Measurements from ENCODE around the gene TMEM187. TPM values are rescaled to one million over a fixed set of nuclear protein-coding genes. Genes with fewer than 3 reads are reported as not detected.

The TMEM187 gene
- total and polyA plus RNA-seq, 2 of the 4 experiments (the other 2 are of a cell fraction), result 3.4 to 6.2 TPM

GRCh38 chrX:154019633-154020528, 47.3 kb downstream of the TMEM187 start, which contains the start of gene IRAK1:
TSS of gene IRAK1 (minus strand) at chrX:154019902. CDS start at chrX:154019812, 90 bp downstream.
- Histone ChIP-seq H3K4ac (ENCODE audit: low read depth, low read length) (peak within 1 kb of the TSS; percentile 85), H3K14ac (replicated peaks; ENCODE audit: low read depth, low read length) (peak within 1 kb of the TSS; percentile 83), H3K4me3 (ENCODE audit: insufficient read depth, low read depth, low read length) (peak within 1 kb of the TSS; percentile 59), H3K4me1 (ENCODE audit: control insufficient read depth, insufficient read depth, low read length) (peaks cover 24% of the 10 kb centered on the region), H2AFZ (replicated peaks; ENCODE audit: low read length, poor library complexity) (peak within 1 kb of the TSS; percentile 82), H4K91ac (ENCODE audit: insufficient read depth, low read depth, low read length) (peak within 1 kb of the TSS; percentile 66), H3K23ac (ENCODE audit: low read depth, low read length) (peak within 1 kb of the TSS; percentile 71; the same call in 1 of the 2 replicates), H3K27me3 (ENCODE audit: control insufficient read depth, insufficient read depth, low read length) (no peaks in the 10 kb centered on the region), H3K18ac (ENCODE audit: low read depth, low read length) (peak within 1 kb of the TSS; percentile 60), H4K8ac (ENCODE audit: low read depth in 2 of 2, low read length in 2 of 2) (peak within 1 kb of the TSS; percentile 95 to 96), H3K79me1 (ENCODE audit: low read depth in 1 of 2, low read length in 2 of 2) (peaks cover 0 to 20% of the 10 kb centered on the region in 2 experiments; a peak in 2 of 4 replicates), H2BK120ac (ENCODE audit: low read depth, low read length) (peak within 1 kb of the TSS; percentile 31), H3K36me3 (ENCODE audit: control insufficient read depth, insufficient read depth, low read length) (peaks cover 17% of the 10 kb centered on the region; the same call in 1 of the 2 replicates), H3K56ac (ENCODE audit: extremely low read depth, insufficient read depth, low read length) (peak within 1 kb of the TSS; percentile 28), H2AK9ac (replicated peaks; ENCODE audit: low read depth, low read length, poor library complexity) (peak within 1 kb of the TSS; percentile 97), H3K9me3 (ENCODE audit: control insufficient read depth, insufficient read depth, low read length) (no peaks in the 10 kb centered on the region), H2BK15ac (ENCODE audit: low read depth, low read length) (peak within 1 kb of the TSS; percentile 18; the same call in 1 of the 3 replicates), H3K9ac (ENCODE audit: low read depth, low read length) (peak within 1 kb of the TSS; percentile 91), H2BK5ac (ENCODE audit: low read depth, low read length, poor library complexity, severe bottlenecking) (peak within 1 kb of the TSS; percentile 88), H4K20me1 (ENCODE audit: insufficient read depth, low read length) (no peaks in the 10 kb centered on the region), H2BK20ac (ENCODE audit: low read depth, low read length) (no peak within 1 kb of the TSS), H4K5ac (ENCODE audit: low read depth, low read length) (peak within 1 kb of the TSS; percentile 87), H3K27ac (ENCODE audit: insufficient read depth, low read length) (peak within 1 kb of the TSS; percentile 93), H3K4me2 (ENCODE audit: low read depth, low read length) (peak within 1 kb of the TSS; percentile 96), H2AK5ac (ENCODE audit: low read depth, low read length) (peak within 1 kb of the TSS; percentile 89), H3K9me1 (ENCODE audit: insufficient read depth, low read length) (no peaks in the 10 kb centered on the region)
- CTCF ChIA-PET, result no interaction called here
- WGBS, 2 experiments (ENCODE audit: extremely low coverage in 2 of 2, insufficient read length in 1 of 2), result 42% methylated on average over 35 of the region's 99 CpGs; no CpG with 5 or more reads in 1 of the 2 experiments
- in situ Hi-C loops (cut with MboI; ENCODE audit: low sequenced_read_pairs), result no loop called here
- peak; percentile 52 for DNase-seq
- intact Hi-C loops (cut with micrococcal nuclease), result loop anchor here (1.0 kb wide), 1 partner anchor 20 kb away; no protein-coding TSS in a partner anchor
- POLR2A ChIA-PET (ENCODE audit: unreplicated experiment), result interaction anchor here (0.6 kb wide), 1 partner anchor 9 kb away, joined by 3 read pairs; no protein-coding TSS in a partner anchor
- BruUV-seq (replicated peaks), result no TSS peak
- dilution Hi-C loops (cut with HindIII; ENCODE audit: low sequenced_read_pairs, unreplicated experiment), result no loop called here
- ATAC-seq (ENCODE audit: low read depth), result peak; percentile 79
- no peak for TF ChIP-seq FOS (IDR thresholded peaks at IDR 0.05; ENCODE audit: low read depth, low read length)
- peak; percentile 42; the same call in 1 of the 2 replicates for TF ChIP-seq POLR2A (IDR thresholded peaks at IDR 0.05; ENCODE audit: low read depth, low read length)
- peak; percentile 32; the same call in 1 of the 2 replicates for TF ChIP-seq MAZ (IDR thresholded peaks at IDR 0.05; ENCODE audit: borderline replicate concordance, low read depth, low read length)
- no peak for TF ChIP-seq ELK1 (IDR thresholded peaks at IDR 0.05; ENCODE audit: borderline replicate concordance, low read depth, low read length)
- peak; percentile 73; the same call in 1 of the 2 replicates for TF ChIP-seq MXI1 (IDR thresholded peaks at IDR 0.05; ENCODE audit: borderline replicate concordance, low read depth, low read length)
- TF ChIP-seq CTCF (conservative IDR thresholded peaks at IDR 0.05; ENCODE audit: low read depth, low read length), result 0 out of 2 replicates have a peak, but pooled peaks have one; percentile 17
- TF ChIP-seq BHLHE40 (IDR thresholded peaks at IDR 0.05; ENCODE audit: low read depth, low read length), result 0 out of 2 replicates have a peak, but pooled peaks have one; percentile 27

All from IMR-90 (cell line).